GM18868 (cell line): Measurements from ENCODE around the gene CLDN16.

Experiments
- ATAC-seq: cut with Tn5 transposase; IDR thresholded peaks from one replicate; pipeline ENCODE4 v1.9.1; 2021; ENCODE audit warnings: mild to moderate bottlenecking, moderate library complexity; ENCODE audit not compliant: unreplicated experiment

The CLDN16 gene

GRCh38 chr3:190378240-190378891, 9.6 kb upstream of the CLDN16 start:
- no peak for ATAC-seq

- ATAC-seq, result no peak
Observed at GRCh38 chr3:190380184-190380583, 7.8 kb upstream of the CLDN16 start.

GRCh38 chr3:190381441-190381840, 6.5 kb upstream of the CLDN16 start:
- no peak for ATAC-seq

GRCh38 chr3:190382082-190382481, 5.9 kb upstream of the CLDN16 start:
- ATAC-seq, result no peak

GRCh38 chr3:190384309-190384756, 3.6 kb upstream of the CLDN16 start:
- ATAC-seq, result peak; percentile 94

- no peak for ATAC-seq
Observed at GRCh38 chr3:190385731-190386688, 2.0 kb upstream of the CLDN16 start.

- no peak for ATAC-seq
Observed at GRCh38 chr3:190388703-190389102, 740 bp downstream of the CLDN16 start.

GRCh38 chr3:190396001-190396400, 8.0 kb downstream of the CLDN16 start:
- ATAC-seq, result no peak

GRCh38 chr3:190397889-190398288, 9.9 kb downstream of the CLDN16 start:
- ATAC-seq, result no peak

- ATAC-seq, result no peak
Observed at GRCh38 chr3:190399677-190400076, 11.7 kb downstream of the CLDN16 start.

- ATAC-seq, result no peak
Observed at GRCh38 chr3:190401963-190402362, 14.0 kb downstream of the CLDN16 start.

- ATAC-seq, result no peak
Observed at GRCh38 chr3:190404715-190405114, 16.8 kb downstream of the CLDN16 start.

- ATAC-seq, result no peak
Observed at GRCh38 chr3:190414297-190414696, 26.3 kb downstream of the CLDN16 start.

GRCh38 chr3:190424108-190424477, 36.1 kb downstream of the CLDN16 start:
- ATAC-seq, result peak; percentile 21

- ATAC-seq, result peak; percentile 80
Observed at GRCh38 chr3:190424478-190425439, 36.8 kb downstream of the CLDN16 start.

GRCh38 chr3:190425833-190426232, 37.9 kb downstream of the CLDN16 start:
- no peak for ATAC-seq

- no peak for ATAC-seq
Observed at GRCh38 chr3:190426806-190427507, 39.0 kb downstream of the CLDN16 start.

GRCh38 chr3:190429681-190430080, 41.7 kb downstream of the CLDN16 start:
- ATAC-seq, result no peak

GRCh38 chr3:190430906-190431305, 42.9 kb downstream of the CLDN16 start:
- ATAC-seq, result no peak

GRCh38 chr3:190432216-190432615, 44.3 kb downstream of the CLDN16 start:
- ATAC-seq, result no peak
